ACC112 (cell line): Measurements from ENCODE around the gene AP3S1.
"Not testable (repeated sequence)": the region's sequence is repeated elsewhere in the genome, so short reads cannot be mapped to it uniquely, and the experiment has no call there.

ENCODE experiments used
- H2AFZ ChIP-seq: fragments of 200-600 bp; sonication (generic); one replicate; pipeline ENCODE4 v1.6.0; 2017; ENCODE audit warnings: antibody characterized with exemption, low read length; ENCODE audit not compliant: unreplicated experiment
- H3K27ac ChIP-seq: fragments of 200-600 bp; sonication (generic); 2 replicates; pipeline ENCODE4 v1.5.1; 2014; ENCODE audit warnings: low read depth, mild to moderate bottlenecking, antibody characterized with exemption, low read length, moderate library complexity
- H3K27me3 ChIP-seq: fragments of 200-600 bp; sonication (generic); 2 replicates; pipeline ENCODE4 v1.6.1; 2014; ENCODE audit warnings: mild to moderate bottlenecking, antibody characterized with exemption, low read length, moderate library complexity, mixed read lengths; ENCODE audit not compliant: insufficient read depth
- H3K36me3 ChIP-seq: fragments of 200-600 bp; sonication (generic); 2 replicates; pipeline ENCODE4 v1.6.1; 2016; ENCODE audit warnings: mild to moderate bottlenecking, antibody characterized with exemption, low read length, moderate library complexity, mixed read lengths; ENCODE audit not compliant: insufficient read depth
- H3K4me1 ChIP-seq: fragments of 200-600 bp; sonication (generic); one replicate; pipeline ENCODE4 v1.6.1; 2016; ENCODE audit warnings: low read length, mixed read lengths; ENCODE audit not compliant: insufficient read depth, unreplicated experiment, control insufficient read depth
- H3K4me3 ChIP-seq: fragments of 200-600 bp; sonication (generic); 2 replicates; pipeline ENCODE4 v1.5.1; 2014; ENCODE audit warnings: mild to moderate bottlenecking, low read depth, low read length
- H3K79me2 ChIP-seq: fragments of 200-600 bp; sonication (generic); one replicate; pipeline ENCODE4 v1.6.0; 2016; ENCODE audit warnings: low read length; ENCODE audit not compliant: control insufficient read depth, unreplicated experiment, insufficient read depth

The AP3S1 gene

DNA sequence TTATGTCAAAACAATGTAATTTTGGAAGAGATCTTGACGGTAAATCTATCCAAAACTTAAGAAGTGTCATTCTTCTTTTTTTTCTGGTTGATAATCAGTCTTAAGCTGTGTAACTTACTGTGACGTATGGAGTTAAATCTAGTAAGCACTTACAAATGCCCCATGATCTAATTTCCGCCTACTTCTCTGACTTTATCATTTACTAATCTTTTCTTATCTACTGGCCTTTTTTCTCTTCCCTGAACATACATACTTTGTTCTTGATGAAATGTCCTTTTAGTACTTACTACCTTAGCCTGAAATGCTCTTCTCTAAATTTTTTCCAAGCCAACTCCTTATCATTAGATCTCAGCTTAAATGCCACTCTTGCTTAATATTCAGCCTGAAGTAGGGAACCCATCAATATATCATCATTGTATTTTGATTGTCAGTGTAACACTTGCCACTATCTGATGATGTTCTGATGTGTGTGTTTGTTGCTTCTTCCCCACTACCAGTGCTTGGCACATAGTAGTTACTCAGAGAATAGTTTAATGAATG is 27.6 kb downstream of the AP3S1 start:
- H3K4me1 ChIP-seq = peaks cover 18% of the 10 kb centered on the region
- H2AFZ ChIP-seq = no peak overlapping the region
- H3K27ac ChIP-seq = no peak overlapping the region
- H3K36me3 ChIP-seq = no peaks in the 10 kb centered on the region
- peaks cover 18% of the 10 kb centered on the region for H3K79me2 ChIP-seq
- no peaks in the 10 kb centered on the region for H3K27me3 ChIP-seq
- H3K4me3 ChIP-seq = no peak overlapping the region

DNA sequence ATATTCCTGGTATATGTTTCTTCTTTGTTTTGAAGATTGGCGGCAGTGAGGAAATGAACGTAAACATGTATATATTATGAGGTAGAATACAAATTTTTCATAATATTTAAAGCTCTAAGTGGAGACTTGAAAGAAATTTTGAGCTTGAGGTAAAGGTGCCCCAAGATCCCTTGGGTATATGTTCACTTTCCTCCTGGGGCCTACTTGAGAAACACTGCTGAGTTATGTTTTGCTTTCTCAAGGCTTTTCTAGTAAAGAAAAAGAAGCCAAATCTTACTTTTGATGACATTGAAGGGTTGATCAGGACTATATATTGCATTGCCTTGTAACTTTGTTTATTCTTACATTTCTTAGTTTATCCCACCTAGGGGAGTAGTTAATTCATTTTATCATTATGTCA is 30.7 kb downstream of the AP3S1 start:
- Histone ChIP-seq H3K27ac (no peak overlapping the region), H3K79me2 (peaks cover 16% of the 10 kb centered on the region), H3K36me3 (no peaks in the 10 kb centered on the region), H3K4me3 (no peak overlapping the region), H3K27me3 (no peaks in the 10 kb centered on the region), H2AFZ (no peak overlapping the region), H3K4me1 (peaks cover 18% of the 10 kb centered on the region)

DNA sequence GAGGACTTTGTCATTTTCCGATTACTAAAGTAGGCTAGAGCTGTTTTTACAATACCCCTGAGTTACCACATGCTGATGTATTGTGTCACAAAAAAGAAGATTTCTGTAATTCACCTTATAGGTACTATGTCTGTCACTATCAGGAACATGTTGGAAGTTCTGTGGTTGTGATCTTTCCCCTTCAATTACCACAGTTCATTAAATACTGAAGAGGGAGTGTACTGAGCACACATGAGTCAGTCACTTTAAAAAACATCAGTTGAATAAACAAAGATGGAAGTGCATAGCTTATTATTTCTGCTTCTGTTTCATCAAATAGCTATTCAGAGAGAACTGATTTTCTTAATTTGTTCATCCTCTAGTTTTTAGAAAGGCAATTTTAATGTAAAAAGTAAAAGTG is 31.7 kb downstream of the AP3S1 start:
- Histone ChIP-seq H3K36me3 (no peaks in the 10 kb centered on the region), H3K4me1 (peaks cover 18% of the 10 kb centered on the region), H2AFZ (no peak overlapping the region), H3K4me3 (0 out of 2 replicates have a peak overlapping the region, but pooled peaks have one; percentile 50), H3K27me3 (no peaks in the 10 kb centered on the region), H3K79me2 (peaks cover 13% of the 10 kb centered on the region), H3K27ac (peak overlapping the region; percentile 21; the same call in 1 of the 2 replicates)

DNA sequence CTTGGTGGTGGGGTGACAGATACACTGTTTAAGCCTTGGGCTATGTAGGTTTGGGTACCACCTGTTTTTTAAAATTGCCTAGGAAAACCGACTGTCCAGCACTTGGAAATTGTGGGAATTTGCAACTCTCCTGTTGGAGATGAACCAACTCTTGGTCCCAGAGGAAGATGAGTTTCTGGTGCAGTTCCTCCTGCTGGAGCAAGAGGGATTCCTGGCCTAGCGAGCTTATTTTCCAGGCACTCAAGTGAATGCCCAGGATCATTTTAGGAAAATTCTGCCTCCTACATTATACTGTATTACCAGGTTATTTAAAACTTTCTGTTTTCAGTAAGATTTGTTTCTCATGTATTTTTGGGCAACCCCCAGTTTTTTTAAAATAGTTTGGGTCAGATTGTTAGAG is 33.7 kb downstream of the AP3S1 start:
- Histone ChIP-seq H3K27me3 (no peaks in the 10 kb centered on the region), H3K79me2 (peaks cover 14% of the 10 kb centered on the region), H3K27ac (no peak overlapping the region), H3K4me1 (peaks cover 18% of the 10 kb centered on the region), H3K36me3 (no peaks in the 10 kb centered on the region), H3K4me3 (no peak overlapping the region), H2AFZ (no peak overlapping the region)

DNA sequence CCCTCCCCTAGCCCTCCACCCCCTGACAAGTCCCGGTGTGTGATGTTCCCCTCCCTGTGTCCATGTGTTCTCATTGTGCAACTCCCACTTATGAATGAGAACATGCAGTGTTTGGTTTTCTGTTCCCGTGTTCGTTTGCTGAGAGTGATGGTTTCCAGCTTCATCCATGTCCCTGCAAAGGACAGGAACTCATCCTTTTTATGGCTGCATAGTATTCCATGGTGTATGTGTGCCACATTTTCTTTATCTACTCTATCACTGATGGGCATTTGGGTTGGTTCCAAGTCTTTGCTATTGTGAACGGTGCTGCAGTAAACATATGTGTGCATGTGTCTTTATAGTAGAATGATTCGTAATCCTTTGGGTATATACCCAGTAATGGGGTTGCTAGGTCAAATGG is 35.6 kb downstream of the AP3S1 start:
- H3K36me3 ChIP-seq, H3K27me3 ChIP-seq, H3K27ac ChIP-seq, H2AFZ ChIP-seq, H3K4me3 ChIP-seq: not testable (repeated sequence)
- Histone ChIP-seq H3K4me1 (peaks cover 17% of the 10 kb centered on the region), H3K79me2 (peaks cover 16% of the 10 kb centered on the region)

DNA sequence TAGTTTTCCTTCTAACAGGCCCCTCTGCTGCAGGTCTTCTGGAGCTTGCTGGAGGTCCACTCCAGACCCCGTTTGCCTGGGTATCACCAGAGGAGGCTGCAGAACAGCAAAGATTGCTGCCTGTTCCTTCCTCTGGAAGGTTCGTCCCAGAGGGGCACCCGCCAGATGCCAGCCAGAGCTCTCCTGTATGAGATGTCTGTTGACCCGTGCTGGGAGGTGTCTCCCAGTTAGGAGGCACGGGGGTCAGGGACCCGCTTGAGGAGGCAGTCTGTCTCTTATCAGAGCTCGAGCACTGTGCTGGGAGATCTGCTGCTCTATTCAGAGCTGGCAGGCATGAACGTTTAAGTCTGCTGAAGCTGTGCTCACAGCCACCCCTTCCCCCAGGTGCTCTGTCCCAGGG is 40.7 kb downstream of the AP3S1 start:
- H3K36me3 ChIP-seq, H3K4me3 ChIP-seq, H2AFZ ChIP-seq, H3K27me3 ChIP-seq, H3K79me2 ChIP-seq, H3K27ac ChIP-seq, H3K4me1 ChIP-seq: not testable (repeated sequence)

DNA sequence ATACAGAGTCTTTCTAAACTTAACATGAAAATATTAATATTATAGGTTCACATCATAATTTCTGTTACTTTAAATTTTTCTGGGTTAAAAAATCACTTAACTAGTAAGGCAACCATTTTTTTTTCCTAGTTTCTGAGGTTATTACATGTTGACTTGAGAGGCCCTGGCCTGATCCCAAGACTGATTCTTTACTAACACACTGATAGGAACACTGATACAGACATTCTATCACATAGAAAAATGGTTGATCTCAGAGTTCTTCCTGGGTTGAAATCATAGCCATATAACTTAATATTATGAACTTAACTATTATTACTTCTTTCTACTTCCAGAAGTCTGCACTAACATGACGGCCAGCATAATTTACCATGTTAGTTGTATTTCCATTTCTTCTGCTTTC is 43.0 kb downstream of the AP3S1 start:
- no peak overlapping the region for H2AFZ ChIP-seq
- H3K27me3 ChIP-seq = no peaks in the 10 kb centered on the region
- no peaks in the 10 kb centered on the region for H3K36me3 ChIP-seq
- no peak overlapping the region for H3K27ac ChIP-seq
- peaks cover 4% of the 10 kb centered on the region for H3K79me2 ChIP-seq
- H3K4me3 ChIP-seq = no peak overlapping the region
- no peaks in the 10 kb centered on the region for H3K4me1 ChIP-seq

DNA sequence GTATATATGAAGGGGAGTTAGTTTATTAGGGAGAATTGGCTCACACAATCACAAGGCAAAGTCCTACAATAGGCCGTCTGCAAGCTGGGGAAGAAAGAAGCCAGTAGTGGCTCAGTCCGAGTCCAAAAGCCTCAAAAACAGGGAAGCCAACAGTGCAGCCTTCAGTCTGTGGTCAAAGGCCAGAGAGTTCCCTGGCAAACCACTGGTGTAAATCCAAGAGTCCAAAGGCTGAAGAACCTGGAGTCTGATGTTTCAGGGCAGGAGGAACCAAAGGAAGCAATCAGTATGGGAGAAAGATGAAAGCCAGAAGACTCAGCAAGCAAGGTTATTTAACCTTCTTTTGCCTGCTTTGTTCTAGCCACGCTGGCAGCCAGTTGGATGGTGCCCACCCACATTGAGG is 43.5 kb downstream of the AP3S1 start:
- H3K4me3 ChIP-seq, H3K27ac ChIP-seq, H3K27me3 ChIP-seq, H2AFZ ChIP-seq, H3K4me1 ChIP-seq, H3K79me2 ChIP-seq, H3K36me3 ChIP-seq: not testable (repeated sequence)

DNA sequence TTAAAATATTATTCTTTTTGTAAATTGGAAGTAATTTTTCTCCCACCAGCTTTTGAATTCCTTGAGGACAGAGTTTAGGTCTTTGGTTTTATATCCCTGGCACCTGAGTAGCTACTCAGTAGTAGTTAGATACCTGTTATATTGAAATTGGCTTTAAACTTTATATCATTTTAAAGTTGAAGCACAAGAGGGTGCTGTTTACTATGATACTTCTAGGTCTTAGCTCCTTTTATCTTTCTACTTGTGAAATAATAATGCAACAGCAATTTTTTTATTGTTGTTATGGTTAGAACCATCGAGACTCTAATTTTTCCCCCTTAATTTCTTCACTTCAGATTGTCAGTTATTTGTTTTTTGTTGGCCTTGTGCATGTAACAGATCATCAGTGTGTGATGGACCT is 46.3 kb downstream of the AP3S1 start:
- Histone ChIP-seq H3K4me1 (no peaks in the 10 kb centered on the region), H3K27me3 (no peaks in the 10 kb centered on the region), H2AFZ (no peak overlapping the region), H3K4me3 (no peak overlapping the region), H3K79me2 (peaks cover 2% of the 10 kb centered on the region), H3K27ac (no peak overlapping the region), H3K36me3 (no peaks in the 10 kb centered on the region)

DNA sequence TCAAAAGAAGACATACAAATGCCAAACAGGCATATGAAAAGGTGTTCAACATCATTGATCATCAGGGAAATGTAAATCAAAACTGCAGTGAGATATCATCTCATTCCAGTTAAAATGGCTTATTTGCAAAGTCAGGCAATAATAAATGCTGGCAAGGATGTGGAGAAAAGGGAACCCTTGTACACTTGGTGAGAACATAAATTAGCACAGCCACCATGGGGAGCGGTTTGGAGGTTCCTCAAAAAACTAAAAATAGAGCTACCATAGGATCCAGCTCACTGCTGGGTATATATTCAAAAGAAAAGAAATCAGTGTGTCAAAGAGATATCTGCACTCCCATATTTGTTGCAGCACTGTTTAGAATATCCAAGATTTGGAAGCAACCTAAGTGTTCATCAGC is 50.3 kb downstream of the AP3S1 start:
- peaks cover 13% of the 10 kb centered on the region for H3K4me1 ChIP-seq
- peaks cover 7% of the 10 kb centered on the region for H3K79me2 ChIP-seq

DNA sequence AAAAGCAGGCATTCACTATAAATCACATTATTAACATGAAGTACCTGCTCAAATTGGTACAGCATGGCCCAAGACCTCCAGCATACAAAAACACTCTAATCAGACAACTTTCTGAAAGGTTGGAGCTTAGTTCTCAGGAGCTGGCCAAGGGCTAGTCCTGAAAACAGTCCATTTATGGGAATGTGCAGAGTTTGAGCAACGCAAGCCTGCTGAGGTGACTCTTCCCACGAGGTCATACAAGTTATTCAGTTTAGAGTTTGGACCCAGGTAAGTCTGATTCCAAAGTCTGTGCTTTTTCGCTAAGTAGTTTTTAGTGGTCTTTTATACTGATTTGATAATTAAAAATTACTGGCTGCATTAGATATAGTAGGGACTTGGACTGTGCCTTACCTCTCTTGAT is 52.6 kb downstream of the AP3S1 start:
- Histone ChIP-seq H3K79me2 (peaks cover 5% of the 10 kb centered on the region), H3K4me1 (peaks cover 25% of the 10 kb centered on the region), H3K36me3 (peaks cover 8% of the 10 kb centered on the region; the same call in 1 of the 2 replicates)

More for the DNA sequence above, 50.3 kb downstream of the AP3S1 start:
- no peak overlapping the region for H3K4me3 ChIP-seq
- no peak overlapping the region for H3K27ac ChIP-seq
- H2AFZ ChIP-seq = no peak overlapping the region
- H3K36me3 ChIP-seq = no peaks in the 10 kb centered on the region
- H3K27me3 ChIP-seq = no peaks in the 10 kb centered on the region

More for the DNA sequence above, 52.6 kb downstream of the AP3S1 start:
- H3K27me3 ChIP-seq = no peaks in the 10 kb centered on the region
- no peak overlapping the region for H2AFZ ChIP-seq
- no peak overlapping the region for H3K4me3 ChIP-seq
- no peak overlapping the region for H3K27ac ChIP-seq
